AML-193 (cell line): ENCODE results near the gene TH.
"Not testable (repeated sequence)": the region's sequence is repeated elsewhere in the genome, so short reads cannot be mapped to it uniquely, and the experiment has no call there.

ENCODE experiments used
- DNase-seq, 2 experiments: peaks; one replicate each; lab custom pipeline; 2025; lab: John Stamatoyannopoulos, UW

Gene TH

GRCh38 chr11:2129699-2130366 lies 41.8 kb downstream of the TH start:
- DNase-seq, result no peak

GRCh38 chr11:2129308-2129698 lies 42.3 kb downstream of the TH start:
- DNase-seq, result no peak

- DNase-seq, result no peak
These were observed 42.9 kb downstream of the TH start for GRCh38 chr11:2128511-2129307.

- DNase-seq, result no peak
These were observed 43.5 kb downstream of the TH start for GRCh38 chr11:2128130-2128510.

GRCh38 chr11:2127482-2128129 lies 44.0 kb downstream of the TH start:
- DNase-seq, result no peak

- DNase-seq, result no peak
These were observed 45.0 kb downstream of the TH start for GRCh38 chr11:2126520-2127085.

- DNase-seq, result not testable (repeated sequence)
These were observed 46.7 kb downstream of the TH start for GRCh38 chr11:2124736-2125484.

- no peak for DNase-seq
These were observed 48.0 kb downstream of the TH start for GRCh38 chr11:2123628-2123960.

GRCh38 chr11:2122907-2123627 lies 48.5 kb downstream of the TH start:
- DNase-seq, result no peak

- no peak for DNase-seq
These were observed 49.3 kb downstream of the TH start for GRCh38 chr11:2122222-2122906.

- no peak for DNase-seq
These were observed 50.1 kb downstream of the TH start for GRCh38 chr11:2121227-2122130.

GRCh38 chr11:2120359-2121100 lies 51.1 kb downstream of the TH start:
- no peak for DNase-seq

- DNase-seq, result no peak
These were observed 52.9 kb downstream of the TH start for GRCh38 chr11:2118677-2119076.

- no peak for DNase-seq
These were observed 54.9 kb downstream of the TH start for GRCh38 chr11:2116680-2117079.

GRCh38 chr11:2115308-2115707 lies 56.3 kb downstream of the TH start:
- DNase-seq, result no peak

- DNase-seq, result no peak
These were observed 57.0 kb downstream of the TH start for GRCh38 chr11:2114430-2115241.
